ENCODE results near the gene BGN.

The BGN gene

GRCh38 chrX:153460826-153461225 is 34.0 kb upstream of the BGN start:
- Histone ChIP-seq H3K27ac (ENCODE audit: low read depth, low read length) (no peak overlapping the region), H3K9ac (ENCODE audit: low read length) (no peak overlapping the region), H3K36me3 (ENCODE audit: low read length) (no peaks in the 10 kb centered on the region), H2AFZ (ENCODE audit: low read depth, low read length, severe bottlenecking) (no peak overlapping the region), H3F3A (ENCODE audit: insufficient read depth) (no peaks in the 10 kb centered on the region), H4K20me1 (ENCODE audit: low read depth, low read length) (no peaks in the 10 kb centered on the region), H3K79me2 (ENCODE audit: insufficient read depth, low read length) (no peaks in the 10 kb centered on the region), H3K4me3 (ENCODE audit: insufficient read depth, low read length, poor library complexity, severe bottlenecking) (no peak overlapping the region), H3K4me2 (ENCODE audit: low read depth, low read length, poor library complexity, severe bottlenecking) (no peak overlapping the region), H3K27me3 (ENCODE audit: low read length) (no peaks in the 10 kb centered on the region), H3K9me3 (ENCODE audit: insufficient read depth, low read length) (no peaks in the 10 kb centered on the region), H3K9me2 (replicated peaks; ENCODE audit: insufficient read depth, low read length) (no peaks in the 10 kb centered on the region)
- no peak for TF ChIP-seq EZH2phosphoT487 (conservative IDR thresholded peaks at IDR 0.05; ENCODE audit: low read length)
- TF ChIP-seq, protein P1, sequence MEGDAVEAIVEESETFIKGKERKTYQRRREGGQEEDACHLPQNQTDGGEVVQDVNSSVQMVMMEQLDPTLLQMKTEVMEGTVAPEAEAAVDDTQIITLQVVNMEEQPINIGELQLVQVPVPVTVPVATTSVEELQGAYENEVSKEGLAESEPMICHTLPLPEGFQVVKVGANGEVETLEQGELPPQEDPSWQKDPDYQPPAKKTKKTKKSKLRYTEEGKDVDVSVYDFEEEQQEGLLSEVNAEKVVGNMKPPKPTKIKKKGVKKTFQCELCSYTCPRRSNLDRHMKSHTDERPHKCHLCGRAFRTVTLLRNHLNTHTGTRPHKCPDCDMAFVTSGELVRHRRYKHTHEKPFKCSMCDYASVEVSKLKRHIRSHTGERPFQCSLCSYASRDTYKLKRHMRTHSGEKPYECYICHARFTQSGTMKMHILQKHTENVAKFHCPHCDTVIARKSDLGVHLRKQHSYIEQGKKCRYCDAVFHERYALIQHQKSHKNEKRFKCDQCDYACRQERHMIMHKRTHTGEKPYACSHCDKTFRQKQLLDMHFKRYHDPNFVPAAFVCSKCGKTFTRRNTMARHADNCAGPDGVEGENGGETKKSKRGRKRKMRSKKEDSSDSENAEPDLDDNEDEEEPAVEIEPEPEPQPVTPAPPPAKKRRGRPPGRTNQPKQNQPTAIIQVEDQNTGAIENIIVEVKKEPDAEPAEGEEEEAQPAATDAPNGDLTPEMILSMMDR (IDR thresholded peaks at IDR 0.05; ENCODE audit: insufficient read depth, low read length, poor library complexity, severe bottlenecking), result peak; percentile 81

DNA sequence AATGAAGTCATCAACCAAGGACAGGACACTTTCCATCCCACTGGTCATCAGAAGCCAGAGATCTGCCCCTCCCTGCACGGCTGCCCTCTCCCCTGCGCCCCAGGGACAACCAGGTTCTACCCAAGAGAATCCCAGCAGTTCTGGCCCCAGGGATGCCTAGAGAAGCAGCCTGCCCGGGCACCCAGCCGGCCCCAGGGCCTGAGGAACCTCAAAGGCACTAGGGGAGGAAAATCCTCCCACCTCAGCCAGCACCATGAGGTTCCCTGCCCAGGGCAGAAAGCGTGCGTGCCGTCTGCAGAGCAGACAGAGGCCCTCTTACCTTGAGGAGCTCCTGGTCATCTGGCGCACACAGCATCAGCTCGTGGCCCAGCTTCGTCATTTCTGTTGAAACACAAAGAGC is 32.5 kb upstream of the BGN start:
- Histone ChIP-seq H3K27me3 (ENCODE audit: low read length) (no peaks in the 10 kb centered on the region), H3K9me3 (ENCODE audit: insufficient read depth, low read length) (no peaks in the 10 kb centered on the region), H3F3A (ENCODE audit: insufficient read depth) (no peaks in the 10 kb centered on the region), H3K4me2 (ENCODE audit: low read depth, low read length, poor library complexity, severe bottlenecking) (no peak overlapping the region), H3K9ac (ENCODE audit: low read length) (no peak overlapping the region), H4K20me1 (ENCODE audit: low read depth, low read length) (no peaks in the 10 kb centered on the region), H3K4me3 (ENCODE audit: insufficient read depth, low read length, poor library complexity, severe bottlenecking) (no peak overlapping the region), H2AFZ (ENCODE audit: low read depth, low read length, severe bottlenecking) (no peak overlapping the region), H3K9me2 (replicated peaks; ENCODE audit: insufficient read depth, low read length) (no peaks in the 10 kb centered on the region), H3K36me3 (ENCODE audit: low read length) (no peaks in the 10 kb centered on the region), H3K27ac (ENCODE audit: low read depth, low read length) (no peak overlapping the region), H3K79me2 (ENCODE audit: insufficient read depth, low read length) (no peaks in the 10 kb centered on the region)
- TF ChIP-seq, protein P1 (IDR thresholded peaks at IDR 0.05; ENCODE audit: insufficient read depth, low read length, poor library complexity, severe bottlenecking), result no peak

- H3K9ac ChIP-seq (ENCODE audit: low read length), result no peak overlapping the region
- no peaks in the 10 kb centered on the region for H3K9me3 ChIP-seq (ENCODE audit: insufficient read depth, low read length)
- H3F3A ChIP-seq (ENCODE audit: insufficient read depth), result no peaks in the 10 kb centered on the region
- no peak for TF ChIP-seq EZH2phosphoT487 (conservative IDR thresholded peaks at IDR 0.05; ENCODE audit: low read length)
- TF ChIP-seq, protein P1 (IDR thresholded peaks at IDR 0.05; ENCODE audit: insufficient read depth, low read length, poor library complexity, severe bottlenecking), result no peak
- no peaks in the 10 kb centered on the region for H3K36me3 ChIP-seq (ENCODE audit: low read length)
- no peaks in the 10 kb centered on the region for H4K20me1 ChIP-seq (ENCODE audit: low read depth, low read length)
- no peak overlapping the region for H3K27ac ChIP-seq (ENCODE audit: low read depth, low read length)
- no peaks in the 10 kb centered on the region for H3K9me2 ChIP-seq (replicated peaks; ENCODE audit: insufficient read depth, low read length)
- H3K4me2 ChIP-seq (ENCODE audit: low read depth, low read length, poor library complexity, severe bottlenecking), result no peak overlapping the region
- no peaks in the 10 kb centered on the region for H3K27me3 ChIP-seq (ENCODE audit: low read length)
- H3K79me2 ChIP-seq (ENCODE audit: insufficient read depth, low read length), result no peaks in the 10 kb centered on the region
- no peak overlapping the region for H3K4me3 ChIP-seq (ENCODE audit: insufficient read depth, low read length, poor library complexity, severe bottlenecking)
- H2AFZ ChIP-seq (ENCODE audit: low read depth, low read length, severe bottlenecking), result no peak overlapping the region
These were observed 31.7 kb upstream of the BGN start for GRCh38 chrX:153463031-153463430.

- Histone ChIP-seq H3K4me3 (ENCODE audit: insufficient read depth, low read length, poor library complexity, severe bottlenecking) (no peak overlapping the region), H2AFZ (ENCODE audit: low read depth, low read length, severe bottlenecking) (no peak overlapping the region), H3K27ac (ENCODE audit: low read depth, low read length) (no peak overlapping the region), H3K27me3 (ENCODE audit: low read length) (no peaks in the 10 kb centered on the region), H3K9me2 (replicated peaks; ENCODE audit: insufficient read depth, low read length) (no peaks in the 10 kb centered on the region), H4K20me1 (ENCODE audit: low read depth, low read length) (no peaks in the 10 kb centered on the region), H3F3A (ENCODE audit: insufficient read depth) (no peaks in the 10 kb centered on the region), H3K36me3 (ENCODE audit: low read length) (no peaks in the 10 kb centered on the region), H3K9me3 (ENCODE audit: insufficient read depth, low read length) (no peaks in the 10 kb centered on the region), H3K4me2 (ENCODE audit: low read depth, low read length, poor library complexity, severe bottlenecking) (no peak overlapping the region), H3K9ac (ENCODE audit: low read length) (no peak overlapping the region), H3K79me2 (ENCODE audit: insufficient read depth, low read length) (no peaks in the 10 kb centered on the region)
- TF ChIP-seq, protein P1 (IDR thresholded peaks at IDR 0.05; ENCODE audit: insufficient read depth, low read length, poor library complexity, severe bottlenecking), result no peak
- no peak for TF ChIP-seq EZH2phosphoT487 (conservative IDR thresholded peaks at IDR 0.05; ENCODE audit: low read length)
These were observed 31.2 kb upstream of the BGN start for GRCh38 chrX:153463556-153463955.

Data from SU-DHL-6 (cell line).